GM18498 (cell line): ENCODE data around the gene CCDC192.
A peak's percentile ranks its signal among the peaks of the same experiment; 100 is the strongest.

Source experiments
- ATAC-seq: cut with Tn5 transposase; IDR thresholded peaks from one replicate; pipeline ENCODE4 v1.9.1; 2021; ENCODE audit warnings: mild to moderate bottlenecking, moderate library complexity; ENCODE audit not compliant: unreplicated experiment

Gene CCDC192

DNA sequence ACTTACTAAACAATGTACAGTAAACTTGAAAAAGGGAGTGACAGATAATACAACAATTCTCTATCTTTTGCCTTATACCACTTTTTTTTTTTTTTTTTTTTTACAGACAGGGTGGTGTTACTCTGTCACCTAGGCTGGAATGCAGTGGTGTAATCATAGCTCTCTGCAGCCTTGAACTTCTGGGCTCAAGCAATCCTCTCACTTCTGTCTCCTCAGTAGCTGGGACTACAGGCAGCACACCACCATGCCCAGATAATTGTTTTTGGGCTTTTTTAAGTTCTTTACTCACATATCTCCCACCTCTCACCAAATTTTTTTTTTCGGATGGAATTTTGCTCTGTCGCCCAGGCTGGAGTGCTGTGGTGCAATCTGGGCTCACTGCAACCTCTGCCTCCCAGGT, 208.4 kb downstream of the CCDC192 start:
- no peak for ATAC-seq

DNA sequence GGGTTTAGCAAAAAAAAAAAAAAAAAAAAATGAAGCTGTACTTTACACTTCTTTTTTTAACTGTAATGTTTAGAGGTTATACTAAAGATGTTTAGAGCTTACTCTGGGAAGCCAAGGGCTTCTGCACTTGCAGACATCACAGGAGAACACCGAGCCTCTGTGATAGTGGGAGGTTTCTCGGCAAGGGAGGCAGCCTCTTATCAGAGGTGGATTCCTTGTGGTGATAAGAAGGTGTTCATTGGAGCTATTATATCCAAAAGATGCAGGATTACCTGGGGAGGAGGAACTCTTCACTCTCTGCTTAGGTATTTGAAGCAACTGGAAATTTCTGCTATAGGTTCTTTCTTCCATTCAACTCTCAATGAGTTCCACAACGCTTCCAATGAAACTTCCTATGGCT, 209.2 kb downstream of the CCDC192 start:
- ATAC-seq: no peak

DNA sequence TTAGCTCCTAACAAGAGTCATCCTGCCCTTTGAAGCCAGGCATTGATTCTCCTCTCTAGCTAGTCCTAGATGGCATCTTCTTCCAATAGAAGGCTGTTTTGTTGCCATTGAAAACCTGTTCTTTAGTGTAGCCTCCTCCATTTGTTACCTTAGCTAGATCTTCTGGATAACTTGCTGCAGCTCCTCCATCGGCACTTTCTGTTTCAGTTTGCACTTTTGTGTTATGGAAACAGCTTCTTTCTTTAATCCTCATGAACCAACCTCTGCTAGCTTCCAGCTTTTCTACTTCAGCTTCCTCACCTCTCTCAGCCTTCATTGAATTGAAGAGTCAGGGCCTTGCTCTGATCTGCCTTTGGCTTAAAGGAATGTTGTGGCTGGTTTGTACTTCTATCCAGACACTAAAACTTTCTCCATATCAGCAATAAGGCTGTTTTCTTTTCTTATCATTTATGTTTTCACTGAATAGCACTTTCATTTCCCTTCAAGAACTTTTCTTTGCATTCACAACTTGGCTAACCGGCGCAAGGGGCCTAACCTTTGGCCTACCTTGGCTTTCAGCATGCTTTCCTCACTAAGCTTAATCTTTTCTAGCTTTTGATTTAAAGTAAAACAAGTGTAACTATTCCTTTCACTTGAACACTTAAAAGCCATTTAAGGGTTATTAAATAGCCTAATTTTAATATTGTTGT, 213.8 kb downstream of the CCDC192 start:
- ATAC-seq: no peak

DNA sequence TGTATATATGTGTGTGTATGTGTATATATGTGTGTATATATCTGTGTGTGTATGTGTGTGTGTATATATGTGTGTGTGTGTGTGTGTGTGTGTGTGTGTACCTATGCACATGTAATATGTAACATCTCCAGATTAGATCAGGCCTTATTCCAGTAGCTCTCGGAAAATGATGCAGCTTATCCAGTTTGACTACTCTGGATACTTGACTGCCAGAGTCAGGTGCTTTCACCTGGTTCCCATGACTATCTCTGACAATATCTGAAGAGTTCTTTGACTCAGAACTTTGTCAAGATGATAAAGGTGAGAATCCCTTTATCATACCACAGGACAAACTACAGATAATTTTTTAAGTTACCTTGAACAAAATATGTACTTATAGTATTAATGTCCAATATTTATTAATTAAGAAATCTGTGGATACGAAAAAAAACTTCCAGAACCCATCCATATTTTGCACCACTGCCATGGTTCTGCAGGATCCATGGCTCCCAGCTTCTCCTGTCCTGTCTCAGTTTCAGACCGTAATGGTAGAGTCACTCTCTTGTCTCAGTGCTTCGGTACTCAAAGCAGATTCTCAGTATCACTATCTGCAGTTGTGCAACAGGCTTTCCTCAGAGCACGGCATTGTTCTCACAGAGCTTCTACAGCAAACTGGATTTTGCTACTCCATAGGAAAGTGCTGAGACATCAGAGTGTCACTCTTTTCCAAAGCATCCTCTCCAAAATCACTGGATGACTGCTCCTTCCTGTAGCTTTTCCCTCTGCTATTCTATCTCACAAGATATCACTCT, 216.0 kb downstream of the CCDC192 start:
- ATAC-seq: no peak

DNA sequence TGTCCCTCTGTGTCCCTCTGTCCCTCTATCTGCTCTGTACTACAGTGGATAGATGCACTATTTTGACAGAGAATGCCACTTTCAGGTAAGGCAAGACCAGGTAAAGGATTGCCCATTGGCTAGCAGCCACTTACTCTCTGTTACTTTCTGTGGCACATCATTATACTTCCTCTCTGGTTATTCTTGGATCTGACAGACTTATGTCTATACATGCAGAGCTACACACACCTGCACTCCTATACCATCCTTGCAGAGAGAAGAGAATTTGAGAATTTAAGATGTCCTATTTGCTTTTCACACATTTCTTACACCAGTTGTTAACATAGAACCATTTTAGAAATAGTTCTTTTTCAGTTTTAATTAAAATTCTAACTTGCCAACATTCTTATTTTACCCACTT, 216.6 kb downstream of the CCDC192 start:
- no peak for ATAC-seq

DNA sequence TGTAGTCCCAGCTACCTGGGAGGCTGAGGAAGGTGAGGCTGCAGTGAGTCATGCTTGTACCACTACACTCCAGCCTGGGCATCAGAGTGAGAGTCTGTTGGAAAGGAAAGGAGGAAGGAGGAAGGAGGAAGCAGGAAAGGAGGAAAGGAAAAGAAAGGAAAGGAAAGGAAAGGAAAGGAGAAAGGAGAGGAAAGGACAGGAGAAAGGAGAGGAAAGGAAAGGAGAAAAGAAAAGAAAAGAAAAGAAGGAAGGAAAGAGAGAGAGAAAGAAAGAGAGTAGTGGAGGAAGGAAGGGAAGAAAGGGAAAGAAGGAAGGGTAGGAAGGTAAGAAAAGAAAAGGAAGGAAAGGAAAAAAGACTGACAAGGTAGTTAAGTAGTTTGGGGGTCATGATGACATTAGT, 217.7 kb downstream of the CCDC192 start:
- no peak for ATAC-seq

DNA sequence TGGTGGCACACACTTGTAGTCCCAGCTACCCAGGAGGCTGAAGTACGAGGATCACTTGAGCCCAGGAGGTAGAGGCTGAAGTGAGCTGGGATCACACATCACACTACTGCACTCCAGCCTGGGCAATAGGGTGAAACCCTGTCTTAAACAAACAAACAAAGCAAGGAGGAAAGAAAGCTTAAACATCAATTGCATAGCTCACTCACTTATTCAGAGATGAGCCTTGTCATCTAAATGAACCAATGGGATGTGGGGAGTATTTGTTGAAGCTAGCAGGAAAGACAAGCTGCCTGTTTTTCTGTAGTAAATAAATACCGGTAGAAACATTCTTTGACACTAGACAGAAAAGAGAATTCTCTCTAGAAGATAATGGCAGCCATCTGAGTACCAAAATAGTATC, 219.4 kb downstream of the CCDC192 start:
- no peak for ATAC-seq

DNA sequence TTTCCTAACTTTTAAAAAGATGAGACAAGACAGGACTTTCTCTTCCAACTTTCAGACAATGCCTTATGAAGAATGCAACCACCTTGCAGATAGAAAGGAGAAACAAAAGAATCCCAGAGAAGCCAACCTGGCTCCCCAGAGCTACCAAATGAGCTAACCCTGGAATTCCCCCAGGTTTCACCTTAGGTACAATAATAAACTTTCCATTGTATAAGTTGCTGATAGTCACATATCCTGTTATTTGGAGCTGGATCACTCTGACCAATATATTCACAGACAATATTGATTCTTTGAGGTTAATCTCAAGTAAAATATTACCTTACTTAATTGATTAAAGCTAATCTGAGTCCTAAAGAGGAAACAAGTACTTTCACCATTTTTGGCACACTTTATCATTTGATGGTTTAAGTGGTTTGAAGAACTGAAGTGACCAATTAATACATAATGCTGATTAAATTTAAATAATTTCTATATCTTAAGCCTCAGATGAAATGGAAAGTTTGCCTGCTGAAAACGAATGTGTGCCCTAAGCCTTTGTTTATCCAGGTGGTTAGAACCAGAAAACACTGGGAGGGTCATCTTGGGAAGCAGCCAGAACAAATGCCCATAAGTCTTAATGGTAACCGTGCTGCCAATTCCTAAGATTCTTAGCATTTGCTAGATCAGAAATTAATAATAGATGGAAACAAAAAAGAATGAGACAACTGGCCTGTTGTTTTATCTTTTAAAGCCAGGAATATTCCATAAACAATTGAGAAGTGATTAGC, 220.8 kb downstream of the CCDC192 start:
- ATAC-seq: no peak

DNA sequence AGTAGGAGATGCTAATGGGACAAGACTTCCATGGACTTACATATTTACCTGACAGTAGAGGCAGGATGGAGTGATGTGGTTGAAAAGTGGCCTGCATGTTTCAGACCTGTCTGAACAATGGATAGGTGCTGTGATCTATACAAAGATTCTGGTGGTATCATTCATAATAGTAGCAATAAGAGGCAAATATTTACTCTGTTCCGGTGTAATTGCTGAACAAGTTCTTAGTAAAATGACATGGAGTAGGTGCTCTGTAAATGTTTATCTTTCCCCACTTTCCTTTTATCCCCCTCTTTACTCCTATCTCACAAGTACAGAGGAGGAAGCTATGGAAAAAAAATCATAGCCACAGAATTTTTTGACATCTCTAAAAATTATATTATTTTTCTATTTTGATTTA, 221.4 kb downstream of the CCDC192 start:
- ATAC-seq: no peak

DNA sequence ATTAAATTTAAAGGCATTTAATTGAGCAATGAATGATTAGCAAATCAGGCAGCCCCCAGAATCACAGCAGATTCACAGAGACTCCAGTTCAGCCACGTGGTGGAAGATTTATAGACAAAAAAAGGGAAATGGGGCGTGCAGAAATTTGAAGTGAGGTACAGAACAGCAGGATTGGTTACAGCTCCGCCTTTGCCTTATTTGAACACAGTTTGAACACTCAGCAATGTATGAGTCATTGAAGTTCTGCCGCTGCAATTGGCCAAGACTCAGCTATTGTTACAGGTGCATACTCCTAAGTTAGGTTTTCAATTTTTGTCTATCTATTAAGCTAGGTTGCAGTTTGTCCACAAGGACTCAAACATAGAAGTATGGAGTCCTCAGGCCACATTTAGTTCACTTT, 222.7 kb downstream of the CCDC192 start:
- ATAC-seq: no peak

DNA sequence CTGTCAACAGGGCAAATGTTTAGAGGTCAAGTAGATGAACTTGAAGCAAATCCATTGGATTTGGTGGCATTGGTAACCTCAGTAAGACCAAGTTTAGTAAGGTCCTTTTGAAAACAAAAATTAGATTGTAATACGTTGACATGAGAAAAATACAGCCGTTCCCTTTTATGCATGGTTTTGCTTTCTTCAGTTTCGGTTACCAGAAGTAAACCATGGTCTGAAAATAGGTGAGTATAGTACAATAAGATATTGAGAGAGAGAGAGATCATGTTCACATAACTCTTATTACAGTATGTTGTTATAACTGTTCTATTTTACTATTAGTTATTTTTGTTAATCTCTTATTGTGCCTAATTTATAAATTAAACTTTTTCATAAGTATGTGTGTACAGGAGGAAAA, 223.8 kb downstream of the CCDC192 start:
- no peak for ATAC-seq

DNA sequence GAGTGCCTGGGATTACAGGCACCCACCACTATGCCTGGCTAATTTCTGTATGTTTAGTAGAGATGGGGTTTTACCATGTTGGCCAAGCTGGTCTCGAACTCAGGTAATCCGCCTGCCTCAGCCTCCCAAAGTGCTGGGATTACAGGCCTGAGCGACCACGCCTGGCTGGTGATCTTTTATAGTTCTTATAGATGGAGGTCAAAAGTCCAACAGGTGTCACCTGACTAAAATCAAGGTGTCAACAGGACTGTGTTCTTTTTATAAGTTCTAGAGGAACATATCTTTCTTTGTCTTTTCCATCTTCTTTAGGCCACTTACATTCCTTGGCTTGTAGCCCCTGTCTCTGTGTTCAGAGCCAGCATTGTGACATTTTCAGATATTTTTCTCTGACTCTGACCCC, 224.9 kb downstream of the CCDC192 start:
- ATAC-seq: no peak

DNA sequence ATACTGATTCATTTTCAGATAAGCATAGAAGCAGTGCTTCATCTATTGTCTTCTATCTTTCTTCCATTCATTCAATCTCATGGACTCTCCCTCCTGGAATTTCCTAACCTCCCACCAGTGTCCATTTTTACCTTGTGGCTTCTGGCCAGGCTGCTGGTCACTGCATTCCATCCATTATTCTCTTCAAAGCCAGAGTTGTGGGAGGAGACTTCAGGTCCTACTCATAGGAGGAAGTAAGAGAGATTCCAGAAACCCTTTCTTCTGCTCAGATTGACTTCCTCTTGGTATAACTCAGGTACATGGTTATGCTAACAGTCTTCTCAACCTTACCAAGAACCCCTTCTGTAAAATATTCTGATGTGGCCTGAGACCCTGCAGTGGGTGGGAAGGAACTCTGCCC, 227.1 kb downstream of the CCDC192 start:
- no peak for ATAC-seq

DNA sequence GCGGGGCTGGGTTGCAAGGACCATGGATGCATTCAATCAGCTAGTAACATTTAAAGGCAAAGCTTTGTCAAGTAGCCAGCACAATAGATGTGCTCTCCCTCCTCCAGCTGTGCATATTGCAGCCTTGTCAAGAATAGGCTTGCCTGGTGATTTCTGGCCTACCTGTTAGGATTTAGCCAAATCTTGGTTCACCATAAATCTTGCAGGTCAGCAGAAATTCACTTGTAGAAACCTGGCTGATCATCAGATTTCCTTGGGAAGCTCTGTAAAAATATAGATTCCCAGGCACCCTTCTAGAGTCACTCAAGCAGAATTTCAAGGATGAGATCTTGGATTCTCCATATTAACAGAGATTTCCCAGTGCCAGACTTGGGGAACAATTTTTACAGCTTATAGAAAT, 228.2 kb downstream of the CCDC192 start:
- ATAC-seq: no peak

DNA sequence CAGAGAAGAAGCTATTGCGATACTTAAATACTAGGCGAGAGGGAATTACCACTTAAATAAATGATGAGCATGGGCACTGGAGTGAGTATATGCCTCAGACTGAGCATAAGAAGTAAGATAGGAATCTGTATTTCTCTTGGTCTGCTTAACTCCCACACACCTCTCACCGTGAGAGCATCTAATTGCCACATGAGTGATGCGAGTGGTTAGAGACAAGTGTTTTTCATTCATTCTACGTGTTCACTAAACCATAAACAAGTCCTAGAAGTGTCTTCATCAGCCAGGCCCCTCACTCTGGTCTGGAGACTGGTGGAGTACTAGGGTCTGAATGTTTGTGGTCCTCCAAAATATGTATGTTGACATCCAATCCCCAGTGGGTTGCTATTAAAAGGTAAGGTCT, 230.2 kb downstream of the CCDC192 start:
- no peak for ATAC-seq

DNA sequence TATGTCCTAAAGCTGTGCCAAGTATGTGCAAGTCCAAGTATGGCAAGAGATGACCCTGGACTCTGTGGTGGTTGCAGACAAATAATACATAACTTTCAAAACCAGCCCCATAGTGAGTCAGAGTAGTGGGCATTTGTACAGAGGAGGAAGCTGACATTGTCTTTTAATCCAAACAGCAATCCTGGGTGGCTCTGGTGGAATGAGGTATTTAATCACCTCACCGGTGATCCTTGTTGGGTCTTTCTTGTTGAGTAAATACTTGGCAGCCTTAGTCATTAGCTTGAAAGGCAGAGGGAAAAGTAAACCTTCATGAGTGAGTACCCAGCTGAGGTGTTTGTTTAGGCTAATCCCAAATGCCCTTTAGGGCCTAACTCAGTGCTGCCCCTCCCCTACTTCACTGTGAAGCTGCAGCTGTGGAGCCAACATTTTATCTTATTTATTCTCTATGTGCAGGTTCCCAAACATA, 231.6 kb downstream of the CCDC192 start:
- ATAC-seq: no peak

DNA sequence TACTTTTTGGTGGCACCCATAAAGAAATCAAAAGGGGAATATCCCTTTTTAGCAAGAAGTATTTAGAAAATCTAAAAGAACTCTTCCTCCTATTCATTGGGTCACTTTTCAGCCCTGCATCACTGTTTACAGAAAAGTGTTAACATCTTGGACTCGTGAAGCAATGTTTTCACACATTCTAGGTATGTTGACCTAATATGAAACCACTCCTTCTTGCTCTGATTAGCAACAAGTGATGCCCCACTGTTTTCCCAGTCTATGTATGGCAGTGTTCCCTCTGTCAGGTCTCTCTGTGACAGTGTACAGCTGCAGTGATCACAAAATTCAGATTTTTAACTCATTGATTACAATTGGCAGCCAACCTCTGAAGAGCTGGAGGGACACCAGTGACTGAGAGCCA, 232.2 kb downstream of the CCDC192 start:
- no peak for ATAC-seq

DNA sequence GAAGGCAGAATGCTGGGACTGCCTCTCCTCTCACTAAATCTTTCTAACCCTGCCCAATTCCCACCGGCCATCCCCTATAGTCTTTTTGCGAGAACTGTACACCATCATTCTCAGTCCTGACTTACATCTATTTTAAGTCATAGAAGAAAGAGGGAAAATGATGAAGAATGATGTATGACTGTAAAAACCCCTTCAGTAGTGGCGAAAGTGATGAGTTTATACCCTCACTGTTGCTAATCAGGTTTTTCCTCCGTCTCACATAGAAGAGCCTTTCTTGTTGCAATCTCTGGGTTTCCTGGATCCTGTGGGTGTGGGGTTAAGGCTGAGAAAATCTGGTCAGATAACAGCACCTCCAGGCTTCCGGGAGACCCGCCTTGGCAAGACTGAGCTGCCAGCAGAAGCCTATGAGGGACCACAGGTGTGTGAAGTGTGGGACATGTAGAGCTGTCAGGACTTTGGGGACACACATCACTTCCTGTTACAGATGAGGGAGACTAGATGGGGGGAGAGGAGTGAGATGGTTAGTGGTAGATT, 233.3 kb downstream of the CCDC192 start:
- peak; percentile 50 for ATAC-seq

DNA sequence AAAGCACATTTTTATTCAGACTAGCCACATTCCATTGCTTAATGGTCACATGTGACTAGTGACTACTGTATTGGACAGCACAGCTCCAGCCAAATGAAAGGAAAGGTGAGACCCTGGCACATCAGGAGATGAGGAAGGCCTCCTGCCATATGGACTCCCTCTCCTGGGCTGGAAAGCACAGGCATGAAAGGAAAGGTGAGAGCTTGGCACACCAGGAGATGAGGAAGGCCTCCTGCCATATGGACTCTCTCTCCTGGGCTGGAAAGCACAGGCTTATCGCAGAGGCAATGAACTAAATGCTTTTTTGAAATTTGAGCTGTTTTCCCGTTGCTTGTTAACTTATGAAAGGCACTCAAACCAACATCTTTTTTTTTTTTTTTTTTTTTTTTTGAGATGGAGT, 235.6 kb downstream of the CCDC192 start:
- ATAC-seq: no peak

DNA sequence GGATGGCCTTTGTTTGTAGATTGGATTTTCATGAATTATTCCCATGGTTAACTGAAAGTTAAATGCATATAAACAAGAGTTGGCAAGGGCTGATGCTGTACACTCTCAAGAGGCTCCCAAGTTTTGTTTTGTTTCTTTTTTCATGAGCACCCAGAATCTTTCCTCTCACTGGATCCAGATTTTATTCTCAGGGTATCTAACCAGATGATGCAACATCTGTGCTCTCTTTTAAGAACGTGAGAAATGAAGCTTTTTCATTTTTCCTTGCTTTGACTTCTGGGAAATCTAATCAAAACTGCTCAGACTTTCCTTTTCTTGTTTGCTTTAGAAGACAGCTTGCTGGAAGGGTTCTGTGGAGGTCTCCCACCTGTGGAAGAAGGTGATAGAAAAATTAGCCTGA, 237.7 kb downstream of the CCDC192 start:
- no peak for ATAC-seq

DNA sequence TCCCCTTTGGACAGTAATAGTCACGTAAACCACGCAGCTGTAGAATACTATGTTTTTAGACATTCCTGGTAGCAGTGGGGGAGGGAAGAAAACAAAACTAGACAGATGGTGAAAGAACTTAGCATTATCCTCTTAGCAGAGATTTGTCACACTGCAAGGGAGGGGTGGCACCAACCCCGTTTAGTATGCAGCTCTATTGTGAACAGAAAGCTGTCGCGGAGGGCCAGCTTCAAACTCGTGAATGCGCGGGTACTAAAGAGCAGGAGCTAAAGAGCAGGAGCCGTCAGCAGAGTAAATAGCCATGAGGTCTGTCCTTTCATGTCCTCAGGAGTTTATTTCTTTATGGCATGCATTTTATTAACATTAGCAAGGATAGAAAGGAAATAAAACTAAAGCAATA, 238.5 kb downstream of the CCDC192 start:
- ATAC-seq: no peak
